T-helper 1 cell (primary cell): ENCODE measurements around the gene SV2B.
A peak's percentile ranks its signal among the peaks of the same experiment; 100 is the strongest.

Source experiments
- DNase-seq, 5 donors: peaks; one replicate each; pipeline ENCODE4 v3.0.0-alpha.2; 2012 to 2020

The SV2B gene

DNA sequence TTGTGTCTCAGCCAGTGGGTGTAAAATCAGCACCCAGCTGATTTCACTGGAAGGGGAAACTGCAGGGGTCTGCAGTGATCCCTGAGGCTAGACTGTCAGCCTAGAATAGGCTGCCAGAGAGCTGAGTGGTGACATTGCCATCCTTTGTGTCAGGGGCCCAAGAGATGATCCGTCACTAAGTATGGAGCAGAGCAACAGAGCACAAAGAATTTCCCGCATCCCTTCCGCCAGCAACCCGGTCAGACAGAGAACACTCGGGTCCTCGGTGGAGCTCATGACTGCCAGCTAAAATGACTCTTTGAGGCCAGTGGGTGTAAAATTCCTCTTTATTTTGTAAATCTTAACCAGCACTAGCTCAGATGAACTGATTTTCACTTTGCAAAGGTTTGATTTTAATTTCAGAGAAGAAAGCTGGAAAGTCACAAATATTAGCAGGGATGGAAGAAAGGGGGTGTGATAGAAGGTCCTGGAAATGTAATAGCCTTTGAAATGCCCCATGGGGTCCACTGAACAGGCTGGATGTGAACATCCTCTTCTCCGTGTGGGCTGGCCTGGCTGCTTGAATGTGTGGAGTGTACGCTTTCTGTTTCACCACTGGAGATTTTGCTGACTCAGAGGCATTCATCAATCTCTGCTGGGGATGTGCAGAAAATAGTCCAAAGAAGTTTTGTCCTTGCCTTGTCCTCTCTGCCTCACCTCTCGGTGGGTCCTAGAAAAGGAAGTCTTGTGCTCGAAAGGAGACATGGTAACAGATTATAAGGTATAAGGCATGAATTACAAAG, 138.8 kb downstream of the SV2B start:
- no peak for DNase-seq

DNA sequence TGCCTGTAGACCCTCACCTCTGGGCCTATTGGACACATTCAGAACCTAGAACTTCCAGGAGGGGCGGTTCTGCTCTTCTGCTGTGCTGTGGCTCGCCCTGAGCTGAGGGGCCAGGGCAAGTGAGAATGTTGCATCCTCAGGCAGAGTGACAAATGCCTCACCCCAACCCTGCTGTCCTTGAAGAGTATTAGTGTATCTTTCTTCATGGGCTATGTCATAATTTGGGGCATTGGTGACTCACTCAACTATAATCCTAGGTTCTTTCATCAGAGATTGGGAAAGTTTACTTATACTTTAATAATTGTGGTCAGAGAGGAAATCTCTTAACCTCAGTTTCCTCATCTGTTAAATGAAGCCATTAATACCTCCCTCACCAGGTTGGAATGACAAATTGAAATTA, 143.8 kb downstream of the SV2B start:
- DNase-seq: no peak

DNA sequence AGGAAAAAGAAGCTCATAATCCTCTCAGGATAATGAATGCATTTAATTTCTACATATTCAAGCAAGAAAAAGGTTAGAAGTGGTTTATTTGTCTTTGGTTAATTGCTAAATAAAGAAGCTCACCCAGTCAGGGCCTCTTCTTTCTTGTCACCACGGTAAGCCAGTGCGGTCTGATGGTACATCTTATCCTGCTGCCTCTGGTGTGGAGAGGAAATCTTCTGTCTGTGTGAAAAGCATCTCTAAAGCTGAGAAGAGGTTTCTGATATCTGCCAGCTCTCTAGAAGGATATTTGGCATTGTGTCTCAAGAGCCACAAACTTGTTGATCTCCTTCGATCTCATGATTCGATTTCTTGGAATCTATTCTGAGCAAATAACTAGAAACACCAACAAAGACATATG, 144.9 kb downstream of the SV2B start:
- no peak for DNase-seq

DNA sequence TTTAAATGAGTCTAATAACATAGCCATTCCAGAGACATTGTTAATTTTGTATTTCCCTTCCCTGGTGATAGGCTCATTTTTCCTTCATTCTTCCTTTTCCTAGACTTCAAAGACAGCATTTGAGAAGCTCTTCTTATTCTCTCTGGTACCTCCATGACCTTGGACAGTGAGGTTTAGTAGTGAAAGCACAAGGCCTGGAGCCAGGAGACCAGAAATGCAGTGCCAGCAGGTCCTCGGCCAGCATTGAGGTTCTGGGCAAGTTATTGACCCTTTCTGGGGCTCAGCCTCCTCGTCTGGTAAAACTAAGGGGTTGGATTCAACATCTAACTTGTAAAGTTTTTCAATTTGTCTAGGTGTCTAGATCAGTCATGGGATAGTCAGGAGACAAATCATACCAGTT, 146.9 kb downstream of the SV2B start:
- no peak for DNase-seq

DNA sequence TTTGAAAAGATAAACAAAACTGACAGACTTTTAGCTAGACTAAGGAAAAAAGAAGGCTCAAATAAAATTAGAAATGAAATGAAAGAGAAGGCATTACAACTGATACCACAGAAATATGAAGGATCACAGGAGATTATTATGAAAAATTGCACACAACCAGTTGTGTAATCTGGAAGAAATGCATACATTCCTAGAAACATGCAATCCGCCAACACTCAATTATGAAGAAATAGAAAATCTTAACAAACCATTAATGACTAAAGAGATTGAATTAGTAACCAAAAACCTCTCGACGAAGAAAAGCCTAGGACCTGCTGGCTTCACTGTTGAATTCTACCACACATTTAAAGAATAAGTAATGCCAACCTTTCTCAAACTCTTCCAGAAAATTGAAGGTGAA, 149.5 kb downstream of the SV2B start:
- DNase-seq: no peak

DNA sequence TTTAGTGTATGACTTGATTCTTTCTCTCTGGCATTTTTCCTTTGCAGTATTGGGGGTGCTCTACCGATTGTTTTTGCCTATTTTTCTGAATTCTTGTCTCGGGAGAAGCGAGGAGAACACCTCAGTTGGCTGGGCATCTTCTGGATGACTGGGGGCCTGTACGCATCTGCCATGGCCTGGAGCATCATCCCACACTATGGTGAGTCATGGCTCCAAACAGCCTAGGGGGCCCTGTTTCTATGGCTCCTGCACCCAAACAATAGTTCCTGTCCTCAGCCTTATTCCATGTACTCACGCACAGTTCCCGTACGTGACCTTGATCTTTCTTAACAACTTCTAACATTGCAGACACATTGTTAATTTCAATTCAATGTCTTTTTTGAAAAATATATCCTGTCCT, 152.3 kb downstream of the SV2B start:
- no peak for DNase-seq

DNA sequence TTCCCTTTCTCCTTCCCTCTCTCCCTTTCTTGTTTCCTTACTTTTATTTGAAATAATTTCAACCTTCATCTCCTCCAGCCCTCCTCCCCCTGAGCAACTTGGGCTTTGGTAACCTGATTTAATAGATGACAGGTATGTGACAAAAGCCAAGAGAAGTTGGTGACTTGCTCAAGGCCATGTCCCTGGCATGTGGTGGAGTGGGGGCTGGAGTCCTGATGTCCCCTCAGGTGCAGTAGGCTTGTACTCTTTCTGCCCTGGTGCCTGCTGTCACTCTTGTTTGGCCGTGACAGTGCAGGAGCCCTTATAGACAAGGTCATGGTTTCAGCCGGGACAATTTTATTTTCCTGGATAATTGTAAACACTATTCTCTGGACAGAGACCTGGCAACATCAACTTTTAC, 152.7 kb downstream of the SV2B start:
- no peak for DNase-seq

DNA sequence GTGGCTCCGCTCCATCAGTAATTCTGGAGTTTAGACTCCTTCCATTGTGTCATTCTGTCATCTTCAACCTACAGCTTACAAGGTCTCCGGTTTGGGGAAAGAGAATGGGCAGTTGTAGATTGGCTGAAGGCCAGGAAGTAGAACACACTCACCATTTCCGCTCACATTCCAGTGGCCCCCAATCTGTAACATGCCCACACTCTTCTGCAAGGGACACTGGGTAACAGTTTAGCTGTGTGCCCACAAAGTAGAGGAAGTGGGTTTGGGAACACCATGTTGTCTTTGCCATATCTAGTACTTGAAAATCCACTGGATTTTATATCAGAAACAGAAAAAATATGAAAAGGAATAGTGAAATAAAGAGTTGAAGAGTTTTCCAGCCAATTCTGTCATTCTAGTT, 153.5 kb downstream of the SV2B start:
- DNase-seq: no peak

DNA sequence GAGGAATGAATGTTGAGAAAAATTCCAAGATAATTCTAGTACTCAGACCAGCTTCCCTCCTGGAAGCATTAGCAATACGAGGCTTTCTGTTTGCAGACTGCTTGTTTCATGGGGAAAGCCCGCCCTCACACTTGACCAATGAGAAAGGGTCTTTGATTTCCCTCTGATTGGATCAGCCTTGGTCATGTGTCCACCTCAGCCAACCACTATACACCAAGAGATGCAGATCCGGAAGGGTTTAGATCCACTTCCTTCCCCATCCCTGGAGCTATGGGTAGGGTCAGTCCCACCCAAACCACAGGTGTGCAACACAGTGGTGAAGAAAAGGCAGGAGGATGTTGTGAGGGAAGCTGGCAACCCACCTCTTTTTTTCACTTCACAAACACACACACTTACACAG, 154.7 kb downstream of the SV2B start:
- no peak for DNase-seq

DNA sequence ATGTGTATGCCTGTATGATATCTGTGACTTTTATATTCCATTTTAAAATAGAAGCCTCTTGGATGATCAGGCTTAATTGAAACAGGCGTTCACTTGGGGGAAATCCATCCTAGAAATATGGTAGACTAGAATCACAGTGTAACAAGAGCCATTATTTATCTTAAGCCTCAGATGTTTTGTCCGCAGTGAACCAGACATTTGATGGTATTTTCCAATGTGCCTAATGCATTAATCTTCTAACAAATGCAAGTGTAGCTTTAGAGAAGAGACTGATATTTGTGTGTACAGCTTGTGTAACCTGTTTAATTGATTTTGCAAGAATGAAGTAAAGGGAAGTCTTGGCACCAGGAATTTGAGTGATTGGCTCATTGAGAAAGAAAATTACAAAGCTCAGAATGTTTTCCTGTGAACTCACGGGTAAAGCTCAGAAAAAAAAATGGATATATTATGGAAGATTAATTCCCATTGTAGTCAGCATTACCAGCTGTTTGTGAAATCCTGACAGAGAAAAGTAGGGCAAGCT, 155.7 kb downstream of the SV2B start:
- DNase-seq: no peak

DNA sequence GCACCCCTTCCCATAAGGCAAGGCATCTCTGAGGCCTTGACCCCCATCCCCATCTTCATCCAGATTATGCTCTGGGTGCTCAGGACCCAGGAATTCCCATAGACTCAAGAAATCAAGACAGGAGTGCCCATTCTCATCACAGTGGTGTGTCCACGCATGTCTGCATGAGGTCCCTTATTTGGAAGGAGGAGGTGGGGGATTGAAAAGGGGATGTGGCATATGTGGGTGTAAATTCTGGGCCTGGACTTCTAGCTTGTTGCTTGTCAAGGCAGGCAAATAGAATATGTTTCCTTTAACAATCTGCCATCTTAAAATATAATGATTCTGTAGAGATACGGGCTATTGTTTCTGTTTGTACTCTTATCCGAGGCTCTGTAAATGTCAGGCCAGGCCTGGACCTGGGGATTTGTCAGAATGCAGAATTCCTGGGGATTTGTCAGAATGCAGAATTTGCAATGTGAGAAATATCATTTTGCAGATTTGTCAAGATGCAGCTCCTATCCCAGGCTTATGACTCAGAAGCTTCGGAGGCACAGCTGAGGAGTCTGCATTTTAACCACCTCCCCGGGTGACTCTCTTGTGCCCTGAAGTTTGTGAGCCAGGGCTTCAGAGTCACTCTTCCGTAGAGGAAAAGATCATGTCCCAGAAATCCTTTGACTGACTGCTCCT, 157.8 kb downstream of the SV2B start:
- no peak for DNase-seq

DNA sequence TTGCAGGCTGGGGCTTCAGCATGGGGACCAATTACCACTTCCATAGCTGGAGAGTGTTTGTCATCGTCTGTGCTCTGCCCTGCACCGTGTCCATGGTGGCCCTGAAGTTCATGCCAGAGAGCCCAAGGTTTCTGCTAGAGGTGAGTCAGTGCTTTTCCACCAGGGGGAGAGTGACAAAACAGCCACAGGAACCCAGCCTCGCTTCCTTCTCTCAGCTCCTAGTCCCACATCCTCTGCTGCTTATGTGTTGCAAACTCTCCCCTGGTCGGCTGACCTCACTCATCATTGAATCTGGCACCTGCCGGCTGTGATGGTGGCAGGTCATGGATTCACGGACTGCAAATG, 158.3 kb downstream of the SV2B start:
- peak in 1 of 5 donors; percentile 16 for DNase-seq

DNA sequence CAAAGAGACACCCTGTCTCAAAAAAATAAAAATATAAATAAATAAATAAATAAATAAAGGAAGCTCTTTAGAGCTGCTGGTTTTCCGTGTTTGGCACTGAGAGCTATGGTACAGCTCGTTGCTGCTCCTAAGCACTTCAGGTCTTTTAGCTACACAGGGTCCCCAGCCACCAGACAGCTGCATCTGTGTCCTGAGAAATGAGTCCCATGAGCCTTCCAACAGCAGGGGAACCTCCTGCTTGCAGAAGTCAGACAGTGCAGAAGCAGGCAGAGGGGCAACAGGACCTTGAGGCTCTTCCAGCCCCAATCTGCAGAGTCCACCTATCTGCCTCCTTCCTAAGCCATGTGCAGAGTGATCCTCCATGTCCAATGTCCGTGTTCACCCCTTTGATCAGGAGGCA, 159.0 kb downstream of the SV2B start:
- DNase-seq: no peak

DNA sequence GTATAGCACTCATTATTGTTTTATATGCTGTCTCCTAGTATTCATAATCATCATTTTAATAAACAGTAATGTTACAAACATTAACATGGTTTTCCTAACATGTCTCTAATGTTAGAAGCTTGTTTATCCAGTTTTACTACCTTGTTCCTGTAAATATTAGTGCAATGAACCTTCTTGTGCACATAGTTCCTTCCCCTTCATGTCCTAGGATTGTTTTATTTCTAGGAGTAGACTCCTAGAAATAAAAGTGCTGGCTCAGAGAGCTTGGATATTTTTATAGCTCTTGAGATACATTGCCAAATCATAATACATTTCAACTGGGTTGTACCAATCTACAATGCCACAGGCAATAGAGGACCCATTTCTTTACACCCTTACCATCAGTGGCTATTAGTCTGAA, 161.3 kb downstream of the SV2B start:
- DNase-seq: no peak

DNA sequence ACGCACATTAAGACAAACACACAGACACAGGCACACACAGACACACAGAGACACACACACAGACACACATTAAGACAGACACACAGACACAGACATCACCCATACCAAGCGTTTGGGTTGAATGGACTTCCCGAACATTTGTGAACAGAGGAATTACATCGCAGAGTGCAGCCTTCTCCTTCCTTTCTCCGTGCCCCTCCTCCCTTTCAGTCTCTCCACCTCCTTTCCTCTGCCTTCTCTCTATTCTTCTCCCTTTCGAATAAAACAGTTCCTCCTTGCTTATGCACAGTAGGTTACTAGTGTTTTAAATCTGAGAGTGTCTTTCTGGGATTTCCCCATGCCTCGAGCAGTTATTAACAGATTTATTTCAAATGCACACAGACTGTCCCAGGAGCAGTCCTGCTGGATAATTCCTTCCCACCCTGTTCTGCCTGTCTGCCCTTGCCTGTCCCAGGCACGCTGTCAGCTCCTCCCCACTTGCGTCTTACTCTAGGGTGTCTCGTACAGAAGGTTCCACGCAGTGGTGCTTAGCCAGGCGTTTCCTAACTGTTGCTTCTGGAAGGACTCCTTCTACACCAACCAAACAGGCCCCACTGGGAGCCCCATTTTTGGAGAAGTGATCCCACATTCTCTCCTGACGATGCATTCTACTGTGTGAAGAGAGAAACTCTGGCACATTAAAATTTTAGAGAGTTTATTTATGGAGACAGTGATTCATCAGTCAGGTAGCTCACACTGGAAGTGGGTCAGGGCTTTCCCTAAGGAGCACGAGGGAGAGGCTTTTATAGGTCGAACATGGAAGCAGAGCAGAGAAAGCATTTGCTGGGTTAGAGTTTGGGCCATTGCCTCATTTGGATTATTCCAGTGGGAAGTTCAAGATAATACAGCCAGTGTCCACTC, 163.8 kb downstream of the SV2B start:
- no peak for DNase-seq

DNA sequence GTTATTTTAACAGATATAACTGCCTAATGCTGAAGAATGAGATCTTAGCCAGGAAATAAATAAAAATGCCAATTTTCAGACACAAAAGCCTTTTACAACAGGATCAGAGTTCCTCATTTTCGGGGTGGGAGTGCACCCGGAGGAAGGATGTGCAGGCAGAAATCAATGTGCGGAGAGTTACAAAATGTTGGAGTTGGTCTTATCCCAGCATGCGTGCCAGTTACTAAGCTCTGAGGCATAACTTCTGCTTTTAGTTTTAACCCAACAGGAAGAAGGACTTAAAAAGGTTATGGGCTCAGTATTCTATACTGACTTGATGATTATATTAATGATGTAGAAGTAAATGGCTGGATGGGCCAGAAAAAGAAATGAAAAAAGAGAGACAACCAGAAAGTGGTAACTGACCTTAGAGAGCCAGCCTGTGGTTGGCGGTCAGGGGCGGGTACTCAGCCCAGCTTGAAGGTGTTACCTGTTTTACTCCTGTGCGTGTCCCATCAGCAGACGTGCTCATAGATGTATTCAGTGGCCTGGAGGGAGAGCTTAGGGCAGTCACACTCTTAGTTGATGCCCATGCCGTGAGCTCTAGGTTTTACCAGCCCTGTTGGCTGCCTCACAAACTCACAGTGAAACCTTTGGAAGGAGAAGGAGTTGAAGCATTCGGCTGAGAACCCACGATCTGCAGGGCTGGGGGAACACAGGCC, 164.7 kb downstream of the SV2B start:
- DNase-seq: no peak

DNA sequence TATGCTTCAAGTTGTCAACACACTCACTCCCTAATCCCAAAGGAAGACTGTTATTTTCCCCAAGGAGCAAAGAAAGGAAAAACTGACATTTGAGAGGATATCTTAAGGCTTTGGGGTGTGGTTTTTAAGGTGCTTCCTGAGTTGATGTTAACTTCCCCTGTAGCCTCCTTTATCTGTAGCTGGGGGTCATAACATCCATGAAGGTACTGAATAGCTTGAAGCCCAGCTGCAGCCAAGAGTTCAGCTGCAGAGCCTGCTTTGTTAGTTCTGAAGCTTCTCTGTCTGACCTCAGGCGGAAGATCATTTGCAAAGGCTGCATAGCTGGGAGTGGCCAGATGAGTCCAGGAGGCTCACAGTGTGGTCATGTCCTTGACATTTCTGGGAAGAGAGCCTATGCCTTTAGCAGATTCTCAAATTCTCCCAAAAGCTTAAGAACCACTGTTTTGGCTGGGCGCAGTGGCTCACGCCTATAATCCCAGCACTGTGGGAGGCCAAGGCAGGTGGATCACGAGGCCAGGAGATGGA, 165.4 kb downstream of the SV2B start:
- DNase-seq: no peak

DNA sequence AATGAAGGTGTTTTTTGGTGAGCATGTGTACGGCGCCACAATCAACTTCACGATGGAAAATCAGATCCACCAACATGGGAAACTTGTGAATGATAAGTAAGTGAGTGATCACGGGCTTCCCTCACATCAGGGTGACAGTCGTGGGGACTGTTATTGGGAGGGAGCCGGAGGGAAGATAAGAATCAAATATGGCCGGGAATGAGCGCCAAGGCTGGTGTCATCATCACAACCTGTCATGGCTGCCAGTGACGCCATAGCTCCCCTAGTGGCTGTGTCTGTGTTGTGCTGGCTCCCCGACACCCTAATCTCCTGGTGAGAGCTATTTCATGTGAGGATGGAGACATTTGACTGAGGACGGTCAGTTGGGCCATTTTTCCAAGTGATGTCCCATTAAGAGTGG, 168.5 kb downstream of the SV2B start:
- no peak for DNase-seq

DNA sequence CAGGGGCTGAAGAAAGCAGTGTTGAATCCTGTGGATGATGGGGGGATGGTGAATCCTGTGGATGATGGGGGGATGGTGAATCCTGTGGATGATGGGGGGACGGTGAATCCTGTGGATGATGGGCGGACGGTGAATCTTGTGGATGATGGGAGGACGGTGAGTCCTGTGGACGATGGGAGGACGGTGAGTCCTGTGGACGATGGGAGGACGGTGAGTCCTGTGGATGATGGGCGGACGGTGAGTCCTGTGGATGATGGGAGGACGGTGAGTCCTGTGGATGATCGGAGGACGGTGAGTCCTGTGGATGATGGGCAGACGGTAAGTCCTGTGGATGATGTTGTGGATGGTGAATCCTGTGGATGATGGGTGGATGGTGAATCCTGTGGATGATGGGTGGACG, 170.7 kb downstream of the SV2B start:
- no peak for DNase-seq

DNA sequence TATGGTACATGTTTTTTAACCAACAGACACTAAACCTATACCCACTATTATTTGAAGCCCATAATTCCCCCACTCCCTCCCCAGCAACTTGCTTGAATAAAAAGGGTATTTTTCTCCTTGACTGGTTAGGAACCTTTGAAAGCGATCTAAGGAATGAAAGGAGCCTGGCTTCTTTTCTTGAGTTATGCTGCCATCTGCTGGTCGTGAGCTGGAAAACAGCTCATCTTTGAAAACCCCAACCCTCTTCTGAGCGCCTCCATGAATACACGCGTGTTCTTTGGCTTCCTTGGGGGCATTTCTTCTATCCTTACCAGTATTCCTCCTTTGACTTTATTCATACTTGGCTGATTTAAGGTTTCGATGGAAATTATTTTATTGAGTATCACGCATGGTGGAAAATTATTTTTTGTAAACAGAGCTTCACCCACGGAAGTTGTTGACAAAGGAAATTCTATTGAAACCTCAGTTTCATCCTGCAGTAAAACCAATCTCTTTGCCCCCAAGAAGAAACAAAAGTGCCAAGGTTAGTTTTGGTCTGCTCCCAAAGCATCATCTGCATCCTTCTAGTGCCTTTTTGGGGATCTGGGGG, 171.6 kb downstream of the SV2B start:
- DNase-seq: peak in 4 of 5 donors; percentile 29 to 62 (median 48)

DNA sequence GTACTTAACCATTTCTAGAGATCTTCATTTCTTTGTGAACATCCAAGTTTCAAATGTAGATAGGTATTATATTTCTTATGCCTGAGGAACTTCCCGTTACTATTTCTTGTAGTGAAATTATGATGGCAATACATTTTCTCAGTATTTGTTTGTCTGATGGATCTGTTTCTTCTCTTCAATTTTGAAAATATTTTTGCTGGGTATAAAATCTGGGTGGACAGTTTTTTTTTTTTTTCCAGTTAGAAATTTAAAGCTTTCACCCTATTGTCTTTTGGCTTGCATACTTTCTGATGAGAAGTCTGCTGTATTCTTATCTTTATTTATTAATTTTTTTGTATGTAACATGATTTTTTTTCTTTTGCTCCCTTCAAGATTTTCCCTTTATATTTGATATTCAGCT, 175.8 kb downstream of the SV2B start:
- no peak for DNase-seq

DNA sequence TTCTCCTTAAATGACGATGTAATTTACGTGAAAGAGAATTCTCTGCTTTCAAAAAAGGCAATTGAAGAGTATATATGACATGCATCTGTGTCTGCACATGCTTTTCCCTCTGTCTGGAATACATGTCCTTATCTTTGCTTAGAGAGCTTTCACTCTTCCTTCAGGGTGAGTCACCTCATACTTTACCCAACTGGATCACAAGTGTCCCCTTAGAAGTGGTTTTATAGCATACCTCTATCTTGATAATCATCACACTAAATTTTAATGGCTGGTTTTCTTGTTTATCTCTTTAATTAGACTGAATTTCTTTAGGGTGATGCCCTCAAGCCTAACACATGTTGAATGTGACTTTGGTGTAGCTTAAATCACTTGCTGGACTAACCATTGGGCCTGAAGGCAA, 178.9 kb downstream of the SV2B start:
- no peak for DNase-seq
